Astrocyte of the spinal cord (primary cell): Measurements from ENCODE around the gene MBOAT1.

Source experiments
- DNase-seq: peaks from one replicate; pipeline ENCODE4 v3.0.0; 2011; ENCODE audit warnings: low read depth, low spot score
- H3K4me3 ChIP-seq: 2 replicates; pipeline ENCODE4 v1.5.1; 2011; ENCODE audit warnings: low read depth, mild to moderate bottlenecking, low read length, moderate library complexity
- CTCF ChIP-seq: IDR thresholded peaks from 2 replicates; pipeline ENCODE4 v1.5.1; 2012; ENCODE audit warnings: low read depth, mild to moderate bottlenecking, low read length, inconsistent platforms
- in situ Hi-C: cut with HindIII; loops from 2 replicates; pipeline ENCODE4 v1.10.0; 2017; ENCODE audit warnings: low sequenced_read_pairs

MBOAT1 gene

GRCh38 chr6:20204512-20204894, 7.8 kb downstream of the MBOAT1 start:
- in situ Hi-C loops, result no loop called here
- DNase-seq, result no peak

GRCh38 chr6:20203561-20204511, 8.4 kb downstream of the MBOAT1 start:
- no peak for TF ChIP-seq CTCF
- in situ Hi-C loops, result no loop called here
- H3K4me3 ChIP-seq, result no peak overlapping the region
- no peak for DNase-seq

More at GRCh38 chr6:20204512-20204894, 7.8 kb downstream of the MBOAT1 start:
- H3K4me3 ChIP-seq, result no peak overlapping the region
- no peak for TF ChIP-seq CTCF

GRCh38 chr6:20202699-20203302, 9.5 kb downstream of the MBOAT1 start:
- in situ Hi-C loops, result no loop called here
- no peak for DNase-seq

GRCh38 chr6:20202324-20202658, 10.0 kb downstream of the MBOAT1 start:
- no peak for DNase-seq
- no peak overlapping the region for H3K4me3 ChIP-seq
- in situ Hi-C loops, result no loop called here
- TF ChIP-seq CTCF, result no peak

More at GRCh38 chr6:20202699-20203302, 9.5 kb downstream of the MBOAT1 start:
- H3K4me3 ChIP-seq, result no peak overlapping the region
- no peak for TF ChIP-seq CTCF

GRCh38 chr6:20200761-20201630, 11.3 kb downstream of the MBOAT1 start:
- in situ Hi-C loops, result no loop called here
- H3K4me3 ChIP-seq, result no peak overlapping the region

More at GRCh38 chr6:20200761-20201630, 11.3 kb downstream of the MBOAT1 start:
- DNase-seq, result no peak
- TF ChIP-seq CTCF, result no peak
